ENCODE measurements around the gene NCLN. TPM values are rescaled to one million over a fixed set of nuclear protein-coding genes. Genes with fewer than 3 reads are reported as not detected.

Gene NCLN
- polyA plus RNA-seq, 12 donors = 17.7 to 44.3 (median 24.3) TPM; not detected in 1

GRCh38 chr19:3251229-3251628, 65.5 kb downstream of the NCLN start:
- DNase-seq = no peak

DNA sequence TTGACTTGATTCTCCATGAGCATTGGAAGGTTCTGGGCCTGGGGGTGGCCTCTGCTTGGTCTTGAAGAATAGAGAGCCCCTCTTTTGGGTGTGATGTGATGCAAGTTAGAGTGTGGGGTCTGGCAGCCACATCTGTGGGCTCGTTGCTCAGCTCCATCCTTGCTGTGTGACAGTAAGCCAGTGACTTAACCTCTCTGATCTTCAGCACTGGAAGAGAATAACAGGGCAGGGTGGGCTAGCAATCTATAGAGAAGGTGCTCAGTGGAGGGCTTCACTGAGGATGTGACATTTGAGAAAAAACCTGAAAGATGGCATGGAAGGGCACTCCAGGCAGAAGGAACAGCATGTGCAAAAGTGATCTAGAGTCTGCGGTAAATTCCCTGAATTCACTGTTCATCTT, 66.9 kb downstream of the NCLN start:
- DNase-seq = no peak

DNA sequence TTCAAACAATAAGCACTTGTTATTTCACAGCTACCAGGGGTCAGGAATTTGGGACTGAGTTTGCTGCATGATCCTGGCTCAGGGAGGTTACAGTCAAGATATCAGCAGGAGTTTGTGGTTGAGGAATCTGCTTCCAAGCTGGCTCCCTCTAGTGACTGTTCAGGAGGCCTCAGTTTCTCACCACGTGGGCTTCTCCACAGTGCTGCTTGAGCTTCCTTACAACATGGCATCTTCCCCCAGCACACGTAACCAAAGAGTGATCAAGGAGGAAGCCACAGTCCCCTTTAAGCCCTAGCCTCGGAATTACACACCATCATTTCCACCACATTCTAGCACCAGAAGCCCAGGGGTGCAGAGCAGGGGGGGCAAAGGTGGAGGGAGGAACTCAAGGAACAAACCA, 67.5 kb downstream of the NCLN start:
- DNase-seq = no peak

GRCh38 chr19:3254520-3254919, 68.8 kb downstream of the NCLN start:
- DNase-seq = no peak

DNA sequence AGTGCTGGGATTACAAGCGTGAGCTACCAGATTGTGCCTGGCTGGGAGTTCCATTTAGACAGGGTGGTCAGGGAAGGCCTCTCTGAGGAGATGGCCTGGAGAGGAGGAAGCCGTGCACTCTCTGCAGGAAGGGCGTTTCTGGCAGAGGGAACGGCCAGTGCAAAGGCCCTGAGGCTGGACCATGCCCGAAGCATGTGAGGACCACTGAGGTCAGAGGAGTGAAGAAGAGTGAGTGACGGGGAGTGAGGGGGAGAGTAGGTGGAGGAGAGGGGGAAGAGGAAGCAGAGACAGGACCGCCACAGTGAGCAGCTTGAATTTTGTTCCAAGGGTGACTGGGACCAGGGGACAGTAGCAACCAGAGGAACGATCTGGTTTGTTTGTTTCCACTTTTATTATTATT, 71.3 kb downstream of the NCLN start:
- DNase-seq = no peak

Other genes starting within 250 kb of the NCLN start
- 1 to 10 TPM in 10 of 12 donors, not detected in 2; 3.8 to 8.9 (median 4.8) TPM for gene ZNF77, start 241.0 kb upstream of the NCLN start, polyA plus RNA-seq (ENCODE audit: insufficient read length in 12 of 12)
- under 1 TPM in 10 of 12 donors, not detected in 2; 0.21 to 0.92 (median 0.63) TPM for gene TLE6, start 208.4 kb upstream of the NCLN start, polyA plus RNA-seq (ENCODE audit: insufficient read length in 12 of 12)
- 100 to 1,000 TPM in 1 of 12 donors, 10 to 100 TPM in 10, not detected in 1; 20.0 to 107 (median 28.4) TPM for gene TLE2, start 156.7 kb upstream of the NCLN start, polyA plus RNA-seq (ENCODE audit: insufficient read length in 12 of 12)
- 1,000 to 10,000 TPM in 1 of 12 donors, 100 to 1,000 TPM in 11; 470 to 1,024 (median 663) TPM for gene TLE5, start 123.4 kb upstream of the NCLN start, polyA plus RNA-seq (ENCODE audit: insufficient read length in 12 of 12)
- gene GNA11, start 91.6 kb upstream of the NCLN start, polyA plus RNA-seq (ENCODE audit: insufficient read length in 12 of 12) = 100 to 1,000 TPM in 1 of 12 donors, 10 to 100 TPM in 11; 40.7 to 169 (median 59.3) TPM
- gene GNA15, start 49.9 kb upstream of the NCLN start, polyA plus RNA-seq (ENCODE audit: insufficient read length in 12 of 12) = 1 to 10 TPM in 9 of 12 donors, under 1 TPM in 1, not detected in 2; 0.93 to 8.7 (median 1.5) TPM
- 1 to 10 TPM in 1 of 12 donors, under 1 TPM in 9, not detected in 2; 0.12 to 1.7 (median 0.29) TPM for gene S1PR4, start 7.2 kb upstream of the NCLN start, polyA plus RNA-seq (ENCODE audit: insufficient read length in 12 of 12)
- gene CELF5, start 38.7 kb downstream of the NCLN start, polyA plus RNA-seq (ENCODE audit: insufficient read length in 12 of 12) = 1 to 10 TPM in 1 of 12 donors, under 1 TPM in 10, not detected in 1; 0.04 to 8.5 (median 0.35) TPM
- gene NFIC, start 180.7 kb downstream of the NCLN start, polyA plus RNA-seq (ENCODE audit: insufficient read length in 12 of 12) = 100 to 1,000 TPM in 1 of 12 donors, 10 to 100 TPM in 11; 30.9 to 375 (median 38.9) TPM

Measured in muscle of arm (tissue), 12 donors.